SK-N-SH (cell line): ENCODE results near the gene ATP13A5. TPM values are rescaled to one million over a fixed set of nuclear protein-coding genes. Genes with fewer than 3 reads are reported as not detected.

Experiments used
- CTCF ChIA-PET: fragments of 300-600, 350-600 bp; formaldehyde crosslinking; extraction: SDS; loops from one replicate; lab custom pipeline; 2021; lab: Yijun Ruan, JAX
- POLR2A ChIA-PET: fragments of 350-600 bp; sonication (Branson Sonifier 250); formaldehyde crosslinking; extraction: SDS; loops from one replicate; lab custom pipeline; 2020; ENCODE audit warnings: antibody characterized with exemption, inconsistent platforms; lab: Yijun Ruan, JAX
- DNase-seq: peaks from one replicate; pipeline ENCODE4 v3.0.0; 2012
- H2AFZ ChIP-seq: fragments of 200-600 bp; sonication (generic); 2 replicates; pipeline ENCODE4 v1.8.1; 2016; ENCODE audit warnings: antibody characterized with exemption, mild to moderate bottlenecking, low read depth
- H3F3A ChIP-seq: fragments of 200-600 bp; sonication (generic); replicated peaks from 2 replicates; pipeline ENCODE3; 2016; ENCODE audit warnings: antibody characterized with exemption, mild to moderate bottlenecking; ENCODE audit not compliant: insufficient read depth
- H3K27ac ChIP-seq, 2 experiments: fragments of 200-500 bp in 1 of 2; fragments of 200-600 bp in 1 of 2; sonication (Bioruptor generic) in 1 of 2; sonication (generic), shearing (Covaris generic) in 1 of 2; 2 replicates each; pipeline versions ENCODE4 v1.5.1 to v1.6.1; 2014 to 2016; ENCODE audit warnings: low read depth in 2 of 2, inconsistent platforms in 1 of 2, low read length in 1 of 2, mild to moderate bottlenecking in 1 of 2, mixed read lengths in 1 of 2
- H3K27me3 ChIP-seq: fragments of 200-600 bp; sonication (generic), shearing (Covaris generic); 2 replicates; pipeline ENCODE4 v1.6.1; 2016; ENCODE audit warnings: mixed run types; ENCODE audit not compliant: insufficient read depth
- H3K36me3 ChIP-seq, 2 experiments: fragments of 200-500 bp in 1 of 2; fragments of 200-600 bp in 1 of 2; sonication (Bioruptor generic) in 1 of 2; sonication (generic) in 1 of 2; replicated peaks in 1 of 2; 2 replicates each; pipeline versions ENCODE3 to v1.5.1; 2014 to 2016; ENCODE audit warnings: low read length in 1 of 2, mild to moderate bottlenecking in 1 of 2; ENCODE audit not compliant: insufficient read depth in 2 of 2, control insufficient read depth in 1 of 2
- H3K4me1 ChIP-seq, 2 experiments: fragments of 200-500 bp in 1 of 2; fragments of 200-600 bp in 1 of 2; sonication (Bioruptor generic) in 1 of 2; sonication (generic), shearing (Covaris generic) in 1 of 2; 2 replicates each; pipeline versions ENCODE4 v1.5.1 to v1.6.1; 2014 to 2016; ENCODE audit warnings: low read depth in 1 of 2, low read length in 1 of 2, mixed run types in 1 of 2; ENCODE audit not compliant: insufficient read depth in 2 of 2, control insufficient read depth in 1 of 2
- H3K4me2 ChIP-seq: fragments of 200-600 bp; sonication (generic), shearing (Covaris generic); 2 replicates; pipeline ENCODE4 v1.6.1; 2017; ENCODE audit warnings: mixed run types
- H3K4me3 ChIP-seq, 2 experiments: fragments of 200-500 bp in 1 of 2; fragments of 200-600 bp in 1 of 2; sonication (Bioruptor generic) in 1 of 2; sonication (generic), shearing (Covaris generic) in 1 of 2; 2 replicates each; pipeline versions ENCODE4 v1.5.1 to v1.8.1; 2014 to 2016; ENCODE audit warnings: low read depth in 2 of 2, inconsistent platforms in 1 of 2, low read length in 1 of 2, mild to moderate bottlenecking in 1 of 2, mixed read lengths in 1 of 2, moderate library complexity in 1 of 2
- H3K79me2 ChIP-seq: fragments of 200-600 bp; sonication (generic); 2 replicates; pipeline ENCODE4 v1.8.1; 2017; ENCODE audit warnings: mild to moderate bottlenecking; ENCODE audit not compliant: insufficient read depth
- H3K9ac ChIP-seq: fragments of 200-600 bp; sonication (generic); 2 replicates; pipeline ENCODE4 v1.6.1; 2017; ENCODE audit warnings: mixed run types
- H3K9me2 ChIP-seq: fragments of 200-600 bp; sonication (generic); 2 replicates; pipeline ENCODE4 v1.6.1; 2017; ENCODE audit warnings: mixed run types
- H3K9me3 ChIP-seq: fragments of 200-600 bp; sonication (generic); 2 replicates; pipeline ENCODE4 v1.6.1; 2017; ENCODE audit warnings: mixed run types, mild to moderate bottlenecking, moderate library complexity
- H4K20me1 ChIP-seq: fragments of 200-600 bp; sonication (generic); 2 replicates; pipeline ENCODE4 v1.6.1; 2017; ENCODE audit warnings: mild to moderate bottlenecking, mixed run types; ENCODE audit not compliant: insufficient read depth
- CHD2 ChIP-seq: fragments of 150-350 bp; IDR thresholded peaks from 2 replicates; pipeline ENCODE4 v1.6.1; 2018; ENCODE audit warnings: low read length; ENCODE audit not compliant: partially characterized antibody
- RFX5 ChIP-seq: IDR thresholded peaks from 2 replicates; pipeline ENCODE4 v1.6.1; 2012; ENCODE audit warnings: mild to moderate bottlenecking, improper control_type of control experiment, low read length
- RXRA ChIP-seq: IDR thresholded peaks from 2 replicates; pipeline ENCODE4 v1.4.0; 2012; ENCODE audit warnings: low read depth, mild to moderate bottlenecking, borderline replicate concordance
- SMC3 ChIP-seq: IDR thresholded peaks from 2 replicates; pipeline ENCODE4 v1.6.1; 2012; ENCODE audit warnings: low read depth, low read length, improper control_type of control experiment
- TCF12 ChIP-seq: IDR thresholded peaks from 2 replicates; pipeline ENCODE4 v1.4.0; 2012
- WGBS: methylation state at CpG from one replicate; pipeline ENCODE4 v1.1.6; 2017; ENCODE audit warnings: low lambda C conversion rate; 5-methylcytosine and 5-hydroxymethylcytosine counted together
- polyA plus RNA-seq, 3 experiments: library from polyadenylated mRNA; depleted of rRNA; stranded (reverse); fragments of >200 nt; gene quantifications; 2 replicates each; pipeline ENCODE4 v1.2.3, GENCODE V29; 2012
- TF ChIP-seq, protein P1 (sequence below): IDR thresholded peaks from 2 replicates; pipeline ENCODE4 v1.6.1; 2012; ENCODE audit warnings: mild to moderate bottlenecking, low read depth, low read length, moderate library complexity
- TF ChIP-seq, protein P2 (sequence below): fragments of 200-600 bp; sonication (generic); IDR thresholded peaks from 2 replicates; pipeline ENCODE4 v1.6.1; 2017; ENCODE audit warnings: antibody characterized with exemption, mild to moderate bottlenecking, moderate library complexity
- TF ChIP-seq, protein P3 (sequence below): fragments of 150-350 bp; IDR thresholded peaks from 2 replicates; pipeline ENCODE4 v1.6.1; 2016; ENCODE audit warnings: mild to moderate bottlenecking, low read depth, low read length
- TF ChIP-seq, protein P4 (sequence below): IDR thresholded peaks from 2 replicates; pipeline ENCODE4 v1.4.0; 2012; ENCODE audit warnings: low read depth, borderline replicate concordance

ATP13A5 gene
- polyA plus RNA-seq, 1 of the 3 experiments (the other 2 are of a cell fraction): not detected

DNA sequence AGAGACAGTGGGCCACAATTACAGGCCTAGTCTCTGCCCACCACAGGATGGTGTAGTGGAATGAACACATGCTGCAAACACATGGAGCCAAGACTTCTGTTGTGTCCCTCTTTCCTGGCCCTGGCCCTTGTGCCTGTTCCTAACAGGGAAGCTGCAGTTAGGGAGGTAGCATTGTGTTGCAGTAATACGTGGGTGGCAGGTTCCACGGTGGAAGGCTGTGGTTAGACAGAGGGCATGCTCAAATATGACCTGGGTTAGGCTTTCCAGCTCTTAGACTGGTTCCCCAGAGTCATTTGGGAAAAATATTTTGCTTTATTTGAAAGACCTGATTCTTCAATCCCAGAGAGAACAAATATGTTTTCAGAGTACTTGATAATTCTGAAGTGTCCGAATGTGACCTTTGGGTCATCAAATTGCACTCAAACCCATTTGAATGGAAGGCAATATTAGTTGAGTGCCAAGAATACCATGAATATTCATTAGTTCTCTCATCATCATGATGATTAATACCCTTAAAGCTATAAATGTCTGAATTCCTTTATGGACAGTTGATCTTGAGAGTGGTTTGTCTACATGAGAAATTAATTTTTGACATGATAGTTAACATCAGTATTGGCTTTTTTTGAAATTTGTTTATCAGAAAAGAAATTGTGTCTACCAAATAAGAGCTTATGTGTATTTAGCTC lies 109.1 kb downstream of the ATP13A5 start:
- Histone ChIP-seq H3K9ac (no peak overlapping the region), H3K27me3 (no peaks in the 10 kb centered on the region), H3K9me2 (no peaks in the 10 kb centered on the region), H3K79me2 (no peaks in the 10 kb centered on the region), H3K27ac (no peak overlapping the region), H3K9me3 (no peaks in the 10 kb centered on the region), H3F3A (no peaks in the 10 kb centered on the region), H3K36me3 (no peaks in the 10 kb centered on the region), H3K4me1 (no peaks in the 10 kb centered on the region), H2AFZ (no peak overlapping the region), H4K20me1 (no peaks in the 10 kb centered on the region), H3K4me2 (no peak overlapping the region), H3K4me3 (no peak overlapping the region)
- 20% methylated on average over 3 of the region's 3 CpGs for WGBS
- ChIA-PET CTCF (interaction anchor here (0.5 kb wide), 1 partner anchor 13 kb away, joined by 3 read pairs; no protein-coding TSS in a partner anchor), POLR2A (no interaction called here)
- no peak for DNase-seq
- TF ChIP-seq RXRA (no peak), CHD2 (no peak), SMC3 (no peak), TCF12 (no peak), RFX5 (no peak)
- TF ChIP-seq, protein P1, sequence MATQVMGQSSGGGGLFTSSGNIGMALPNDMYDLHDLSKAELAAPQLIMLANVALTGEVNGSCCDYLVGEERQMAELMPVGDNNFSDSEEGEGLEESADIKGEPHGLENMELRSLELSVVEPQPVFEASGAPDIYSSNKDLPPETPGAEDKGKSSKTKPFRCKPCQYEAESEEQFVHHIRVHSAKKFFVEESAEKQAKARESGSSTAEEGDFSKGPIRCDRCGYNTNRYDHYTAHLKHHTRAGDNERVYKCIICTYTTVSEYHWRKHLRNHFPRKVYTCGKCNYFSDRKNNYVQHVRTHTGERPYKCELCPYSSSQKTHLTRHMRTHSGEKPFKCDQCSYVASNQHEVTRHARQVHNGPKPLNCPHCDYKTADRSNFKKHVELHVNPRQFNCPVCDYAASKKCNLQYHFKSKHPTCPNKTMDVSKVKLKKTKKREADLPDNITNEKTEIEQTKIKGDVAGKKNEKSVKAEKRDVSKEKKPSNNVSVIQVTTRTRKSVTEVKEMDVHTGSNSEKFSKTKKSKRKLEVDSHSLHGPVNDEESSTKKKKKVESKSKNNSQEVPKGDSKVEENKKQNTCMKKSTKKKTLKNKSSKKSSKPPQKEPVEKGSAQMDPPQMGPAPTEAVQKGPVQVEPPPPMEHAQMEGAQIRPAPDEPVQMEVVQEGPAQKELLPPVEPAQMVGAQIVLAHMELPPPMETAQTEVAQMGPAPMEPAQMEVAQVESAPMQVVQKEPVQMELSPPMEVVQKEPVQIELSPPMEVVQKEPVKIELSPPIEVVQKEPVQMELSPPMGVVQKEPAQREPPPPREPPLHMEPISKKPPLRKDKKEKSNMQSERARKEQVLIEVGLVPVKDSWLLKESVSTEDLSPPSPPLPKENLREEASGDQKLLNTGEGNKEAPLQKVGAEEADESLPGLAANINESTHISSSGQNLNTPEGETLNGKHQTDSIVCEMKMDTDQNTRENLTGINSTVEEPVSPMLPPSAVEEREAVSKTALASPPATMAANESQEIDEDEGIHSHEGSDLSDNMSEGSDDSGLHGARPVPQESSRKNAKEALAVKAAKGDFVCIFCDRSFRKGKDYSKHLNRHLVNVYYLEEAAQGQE: no peak
- TF ChIP-seq, protein P2, sequence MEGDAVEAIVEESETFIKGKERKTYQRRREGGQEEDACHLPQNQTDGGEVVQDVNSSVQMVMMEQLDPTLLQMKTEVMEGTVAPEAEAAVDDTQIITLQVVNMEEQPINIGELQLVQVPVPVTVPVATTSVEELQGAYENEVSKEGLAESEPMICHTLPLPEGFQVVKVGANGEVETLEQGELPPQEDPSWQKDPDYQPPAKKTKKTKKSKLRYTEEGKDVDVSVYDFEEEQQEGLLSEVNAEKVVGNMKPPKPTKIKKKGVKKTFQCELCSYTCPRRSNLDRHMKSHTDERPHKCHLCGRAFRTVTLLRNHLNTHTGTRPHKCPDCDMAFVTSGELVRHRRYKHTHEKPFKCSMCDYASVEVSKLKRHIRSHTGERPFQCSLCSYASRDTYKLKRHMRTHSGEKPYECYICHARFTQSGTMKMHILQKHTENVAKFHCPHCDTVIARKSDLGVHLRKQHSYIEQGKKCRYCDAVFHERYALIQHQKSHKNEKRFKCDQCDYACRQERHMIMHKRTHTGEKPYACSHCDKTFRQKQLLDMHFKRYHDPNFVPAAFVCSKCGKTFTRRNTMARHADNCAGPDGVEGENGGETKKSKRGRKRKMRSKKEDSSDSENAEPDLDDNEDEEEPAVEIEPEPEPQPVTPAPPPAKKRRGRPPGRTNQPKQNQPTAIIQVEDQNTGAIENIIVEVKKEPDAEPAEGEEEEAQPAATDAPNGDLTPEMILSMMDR: no peak
- TF ChIP-seq, protein P3, sequence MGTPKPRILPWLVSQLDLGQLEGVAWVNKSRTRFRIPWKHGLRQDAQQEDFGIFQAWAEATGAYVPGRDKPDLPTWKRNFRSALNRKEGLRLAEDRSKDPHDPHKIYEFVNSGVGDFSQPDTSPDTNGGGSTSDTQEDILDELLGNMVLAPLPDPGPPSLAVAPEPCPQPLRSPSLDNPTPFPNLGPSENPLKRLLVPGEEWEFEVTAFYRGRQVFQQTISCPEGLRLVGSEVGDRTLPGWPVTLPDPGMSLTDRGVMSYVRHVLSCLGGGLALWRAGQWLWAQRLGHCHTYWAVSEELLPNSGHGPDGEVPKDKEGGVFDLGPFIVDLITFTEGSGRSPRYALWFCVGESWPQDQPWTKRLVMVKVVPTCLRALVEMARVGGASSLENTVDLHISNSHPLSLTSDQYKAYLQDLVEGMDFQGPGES: no peak
- TF ChIP-seq, protein P4, sequence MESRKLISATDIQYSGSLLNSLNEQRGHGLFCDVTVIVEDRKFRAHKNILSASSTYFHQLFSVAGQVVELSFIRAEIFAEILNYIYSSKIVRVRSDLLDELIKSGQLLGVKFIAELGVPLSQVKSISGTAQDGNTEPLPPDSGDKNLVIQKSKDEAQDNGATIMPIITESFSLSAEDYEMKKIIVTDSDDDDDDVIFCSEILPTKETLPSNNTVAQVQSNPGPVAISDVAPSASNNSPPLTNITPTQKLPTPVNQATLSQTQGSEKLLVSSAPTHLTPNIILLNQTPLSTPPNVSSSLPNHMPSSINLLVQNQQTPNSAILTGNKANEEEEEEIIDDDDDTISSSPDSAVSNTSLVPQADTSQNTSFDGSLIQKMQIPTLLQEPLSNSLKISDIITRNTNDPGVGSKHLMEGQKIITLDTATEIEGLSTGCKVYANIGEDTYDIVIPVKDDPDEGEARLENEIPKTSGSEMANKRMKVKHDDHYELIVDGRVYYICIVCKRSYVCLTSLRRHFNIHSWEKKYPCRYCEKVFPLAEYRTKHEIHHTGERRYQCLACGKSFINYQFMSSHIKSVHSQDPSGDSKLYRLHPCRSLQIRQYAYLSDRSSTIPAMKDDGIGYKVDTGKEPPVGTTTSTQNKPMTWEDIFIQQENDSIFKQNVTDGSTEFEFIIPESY: no peak
